MM.1S (cell line): ENCODE results near the gene MPND.

Experiments
- EZH2phosphoT487 ChIP-seq: fragments of 300-600 bp; sonication (generic); IDR thresholded peaks from 2 replicates; pipeline ENCODE4 v1.6.1; 2018; ENCODE audit warnings: antibody characterized with exemption, low read length
- TF ChIP-seq, protein P1 (sequence below): fragments of 300-600 bp; sonication (generic); IDR thresholded peaks from 2 replicates; pipeline ENCODE4 v1.5.1; 2016; ENCODE audit warnings: antibody characterized with exemption, low read length, mixed read lengths

DNA sequence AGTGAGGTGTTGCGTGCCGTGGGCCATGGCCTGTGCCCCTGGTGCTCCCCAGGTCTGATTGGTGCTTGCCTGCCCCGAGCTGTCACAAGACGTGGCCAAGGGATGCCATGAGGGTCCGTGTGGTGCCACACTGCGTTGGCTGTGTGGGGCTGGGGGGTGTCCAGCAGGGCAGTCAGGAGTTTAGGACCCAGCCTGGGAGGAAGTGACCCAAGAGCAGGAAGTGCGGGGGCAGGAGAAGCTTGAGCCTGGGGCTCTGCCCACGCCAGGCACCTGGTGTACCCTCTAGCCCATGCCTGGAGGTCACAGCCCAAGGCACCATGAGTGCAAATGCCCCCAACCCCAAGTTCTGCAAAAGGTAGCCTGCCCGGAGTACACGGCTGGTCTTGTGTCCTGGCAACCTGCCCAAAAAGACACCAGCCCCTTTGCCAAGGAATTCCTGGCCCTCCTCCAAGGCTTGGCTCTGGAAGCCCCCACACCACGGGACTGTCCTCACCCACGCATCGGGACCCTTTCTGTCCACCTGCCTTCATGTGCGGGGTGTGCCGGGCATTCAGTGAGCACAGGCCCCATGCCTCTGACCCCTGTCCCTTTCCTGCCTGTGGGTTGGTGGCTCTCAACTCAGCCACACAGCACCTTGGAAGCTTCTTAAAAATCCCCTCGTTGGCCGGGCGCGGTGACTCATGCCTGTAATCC is 24.9 kb downstream of the MPND start:
- TF ChIP-seq EZH2phosphoT487, result no peak
- TF ChIP-seq, protein P1, sequence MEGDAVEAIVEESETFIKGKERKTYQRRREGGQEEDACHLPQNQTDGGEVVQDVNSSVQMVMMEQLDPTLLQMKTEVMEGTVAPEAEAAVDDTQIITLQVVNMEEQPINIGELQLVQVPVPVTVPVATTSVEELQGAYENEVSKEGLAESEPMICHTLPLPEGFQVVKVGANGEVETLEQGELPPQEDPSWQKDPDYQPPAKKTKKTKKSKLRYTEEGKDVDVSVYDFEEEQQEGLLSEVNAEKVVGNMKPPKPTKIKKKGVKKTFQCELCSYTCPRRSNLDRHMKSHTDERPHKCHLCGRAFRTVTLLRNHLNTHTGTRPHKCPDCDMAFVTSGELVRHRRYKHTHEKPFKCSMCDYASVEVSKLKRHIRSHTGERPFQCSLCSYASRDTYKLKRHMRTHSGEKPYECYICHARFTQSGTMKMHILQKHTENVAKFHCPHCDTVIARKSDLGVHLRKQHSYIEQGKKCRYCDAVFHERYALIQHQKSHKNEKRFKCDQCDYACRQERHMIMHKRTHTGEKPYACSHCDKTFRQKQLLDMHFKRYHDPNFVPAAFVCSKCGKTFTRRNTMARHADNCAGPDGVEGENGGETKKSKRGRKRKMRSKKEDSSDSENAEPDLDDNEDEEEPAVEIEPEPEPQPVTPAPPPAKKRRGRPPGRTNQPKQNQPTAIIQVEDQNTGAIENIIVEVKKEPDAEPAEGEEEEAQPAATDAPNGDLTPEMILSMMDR, result no peak
